HG02852 (cell line): ENCODE data around the gene PPP2R5C.
"Not testable (repeated sequence)": the region's sequence is repeated elsewhere in the genome, so short reads cannot be mapped to it uniquely, and the experiment has no call there.

ENCODE experiments used
- ATAC-seq: cut with Tn5 transposase; IDR thresholded peaks from one replicate; pipeline ENCODE4 v1.9.1; 2021; ENCODE audit warnings: mild to moderate bottlenecking, moderate library complexity; ENCODE audit not compliant: unreplicated experiment

Gene PPP2R5C

DNA sequence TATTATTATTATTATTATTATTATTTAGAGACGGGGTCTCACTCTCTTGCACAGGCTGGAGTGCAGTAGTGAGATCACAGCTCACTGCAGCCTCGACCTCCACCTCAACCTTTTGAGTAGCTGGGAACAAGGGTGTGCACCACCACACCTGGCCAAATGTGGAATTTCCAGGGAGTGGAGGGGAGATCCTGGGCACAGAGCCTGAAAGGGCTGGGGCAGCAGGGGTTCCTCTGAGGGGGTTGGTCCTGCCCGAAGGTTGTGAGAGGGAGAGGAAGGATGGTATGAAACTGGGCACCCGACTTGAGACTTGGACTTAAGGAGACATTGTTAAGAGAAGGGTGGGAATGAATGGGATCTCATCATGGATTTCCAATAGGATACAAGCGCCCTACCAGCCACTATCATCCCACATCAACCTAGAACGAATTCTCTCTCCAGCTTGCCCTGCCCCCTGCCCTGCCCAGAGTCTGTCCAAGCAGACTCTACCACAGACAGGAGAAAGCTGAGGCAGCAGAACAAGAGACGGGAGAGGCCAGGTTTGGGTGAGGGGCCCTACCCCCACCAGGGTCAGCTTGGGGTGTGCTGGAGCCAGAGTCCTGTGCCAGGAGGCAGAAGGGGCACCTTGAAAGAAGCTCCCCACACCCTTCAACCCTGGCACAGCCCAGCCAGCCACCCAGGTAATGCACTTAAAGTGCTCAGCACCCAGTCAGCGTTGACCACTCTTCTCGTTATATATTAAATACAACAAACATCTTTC, 200.4 kb downstream of the PPP2R5C start:
- ATAC-seq, result no peak

DNA sequence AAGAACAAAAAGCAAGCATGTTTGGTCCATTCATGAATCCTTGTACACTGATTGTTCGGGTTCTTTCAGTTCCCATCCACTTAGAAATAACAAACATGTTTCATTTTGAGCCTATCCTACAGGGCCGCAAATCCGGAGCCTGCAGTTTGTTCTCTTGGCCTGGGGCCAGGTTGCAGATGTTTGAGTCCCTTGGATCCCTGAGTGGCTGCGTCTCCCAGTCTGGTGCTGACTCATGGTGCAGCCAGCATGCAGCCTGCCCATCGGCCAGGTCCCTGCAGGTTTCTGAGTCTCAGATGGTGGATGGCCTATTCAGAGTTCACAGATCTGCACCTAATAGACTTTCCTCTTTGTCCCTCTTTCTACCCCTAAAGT, 201.0 kb downstream of the PPP2R5C start:
- ATAC-seq, result no peak

DNA sequence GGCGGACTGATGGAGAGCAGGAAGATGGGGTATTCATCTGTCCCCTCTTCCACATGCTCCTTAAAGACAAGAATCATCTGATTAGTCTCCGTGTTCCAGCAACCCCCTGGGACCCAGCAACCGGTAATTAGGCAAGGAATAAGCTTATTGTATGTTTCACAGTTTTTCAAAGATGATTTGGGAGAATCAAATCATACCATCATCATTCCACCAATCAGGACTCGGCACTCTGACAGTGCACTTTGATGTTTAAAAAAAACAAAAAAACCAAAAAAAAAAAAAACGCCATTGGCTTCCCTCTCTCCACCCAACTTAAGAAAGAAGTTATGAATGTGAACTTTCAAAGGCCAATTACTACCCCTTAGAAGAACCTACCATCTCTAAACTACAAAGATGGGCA, 201.5 kb downstream of the PPP2R5C start:
- ATAC-seq, result no peak

DNA sequence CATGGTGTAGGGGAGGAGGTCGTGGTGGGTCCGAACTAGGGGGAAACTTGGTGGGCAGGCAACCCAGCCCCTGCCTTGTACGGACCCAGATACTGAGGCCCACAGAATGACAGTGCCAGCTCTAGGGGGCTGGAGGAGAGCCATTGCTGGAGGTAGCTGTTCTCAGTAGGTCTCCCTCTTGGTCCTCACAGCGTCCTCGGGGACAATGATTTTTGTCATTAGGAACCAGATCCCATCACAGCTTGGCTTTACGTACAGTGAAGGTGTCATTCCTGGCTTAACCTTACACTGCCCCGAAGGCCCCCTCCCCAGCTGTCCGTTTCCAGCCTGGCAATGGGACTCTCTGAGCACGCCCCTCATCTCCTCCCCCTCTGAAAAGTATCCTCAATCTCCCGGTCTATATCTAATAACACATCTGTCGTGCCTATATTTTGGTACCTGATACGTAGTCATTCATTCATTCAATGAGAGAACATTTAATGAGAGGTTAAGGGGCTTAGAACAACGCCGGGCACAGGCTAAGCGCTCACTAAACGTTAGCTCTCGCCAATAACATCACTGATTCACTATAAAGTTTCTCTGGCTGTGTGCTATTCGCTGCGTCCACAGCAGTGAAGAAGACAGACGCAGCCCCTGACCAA, 202.3 kb downstream of the PPP2R5C start:
- ATAC-seq, result no peak

DNA sequence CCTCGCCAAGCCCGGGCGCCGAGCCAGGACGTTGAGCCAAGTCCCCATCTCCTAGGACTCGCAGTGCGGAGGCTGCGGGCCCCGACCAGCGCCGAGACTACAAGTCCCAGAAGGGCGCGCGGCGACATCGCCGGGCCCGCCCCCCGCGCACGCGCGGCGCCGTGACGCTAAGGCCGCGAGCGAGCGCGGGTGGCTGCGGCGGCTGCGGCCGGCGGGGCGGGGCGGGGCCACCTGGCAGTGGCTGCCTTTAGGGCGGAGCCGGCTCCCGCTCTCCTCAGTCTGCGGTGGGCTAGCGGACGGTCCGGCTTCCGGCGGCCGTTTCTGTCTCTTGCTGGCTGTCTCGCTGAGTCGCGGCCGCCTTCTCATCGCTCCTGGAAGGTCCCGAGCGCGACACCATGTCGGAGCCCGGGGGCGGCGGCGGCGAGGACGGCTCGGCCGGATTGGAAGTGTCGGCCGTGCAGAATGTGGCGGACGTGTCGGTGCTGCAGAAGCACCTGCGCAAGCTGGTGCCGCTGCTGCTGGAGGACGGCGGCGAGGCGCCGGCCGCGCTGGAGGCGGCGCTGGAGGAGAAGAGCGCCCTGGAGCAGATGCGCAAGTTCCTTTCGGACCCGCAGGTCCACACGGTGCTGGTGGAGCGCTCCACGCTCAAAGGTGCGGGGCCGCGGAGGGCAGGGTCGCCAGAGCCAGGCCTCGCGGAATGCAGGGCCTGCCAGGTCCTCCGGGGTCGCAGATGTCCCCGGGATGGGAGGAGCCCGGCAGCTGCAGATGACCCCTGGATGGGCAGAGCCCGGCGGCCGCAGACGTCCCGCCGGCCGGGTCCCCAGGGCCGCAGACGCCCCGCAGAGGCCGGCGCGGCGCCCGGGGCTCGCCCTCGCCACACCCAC, 203.0 kb downstream of the PPP2R5C start, which contains the start of gene DYNC1H1:
TSS of gene DYNC1H1 (plus strand) at position 277 of the 884 bp plus-strand sequence. CDS start at position 396, 119 bp downstream.
- ATAC-seq, result peak; percentile 79

DNA sequence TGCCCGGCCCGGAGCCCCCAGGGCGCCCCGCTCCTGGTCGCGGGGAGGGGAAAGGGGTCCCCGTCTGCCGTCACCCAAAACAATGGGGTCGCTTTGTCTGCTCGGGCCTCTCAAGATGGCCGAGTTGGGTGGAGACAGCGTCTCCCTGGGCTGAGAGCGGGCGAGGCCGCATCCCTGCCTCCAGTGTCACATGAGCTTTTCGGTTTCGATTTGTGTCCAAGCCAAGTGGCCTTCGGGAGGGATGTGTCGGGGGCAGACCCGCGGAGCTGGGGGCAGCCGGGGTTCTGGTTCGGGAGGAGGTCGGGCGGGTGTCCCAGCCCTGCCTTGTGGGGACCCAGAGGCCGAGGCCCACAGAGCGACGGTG, 203.7 kb downstream of the PPP2R5C start:
- ATAC-seq, result peak; percentile 44

DNA sequence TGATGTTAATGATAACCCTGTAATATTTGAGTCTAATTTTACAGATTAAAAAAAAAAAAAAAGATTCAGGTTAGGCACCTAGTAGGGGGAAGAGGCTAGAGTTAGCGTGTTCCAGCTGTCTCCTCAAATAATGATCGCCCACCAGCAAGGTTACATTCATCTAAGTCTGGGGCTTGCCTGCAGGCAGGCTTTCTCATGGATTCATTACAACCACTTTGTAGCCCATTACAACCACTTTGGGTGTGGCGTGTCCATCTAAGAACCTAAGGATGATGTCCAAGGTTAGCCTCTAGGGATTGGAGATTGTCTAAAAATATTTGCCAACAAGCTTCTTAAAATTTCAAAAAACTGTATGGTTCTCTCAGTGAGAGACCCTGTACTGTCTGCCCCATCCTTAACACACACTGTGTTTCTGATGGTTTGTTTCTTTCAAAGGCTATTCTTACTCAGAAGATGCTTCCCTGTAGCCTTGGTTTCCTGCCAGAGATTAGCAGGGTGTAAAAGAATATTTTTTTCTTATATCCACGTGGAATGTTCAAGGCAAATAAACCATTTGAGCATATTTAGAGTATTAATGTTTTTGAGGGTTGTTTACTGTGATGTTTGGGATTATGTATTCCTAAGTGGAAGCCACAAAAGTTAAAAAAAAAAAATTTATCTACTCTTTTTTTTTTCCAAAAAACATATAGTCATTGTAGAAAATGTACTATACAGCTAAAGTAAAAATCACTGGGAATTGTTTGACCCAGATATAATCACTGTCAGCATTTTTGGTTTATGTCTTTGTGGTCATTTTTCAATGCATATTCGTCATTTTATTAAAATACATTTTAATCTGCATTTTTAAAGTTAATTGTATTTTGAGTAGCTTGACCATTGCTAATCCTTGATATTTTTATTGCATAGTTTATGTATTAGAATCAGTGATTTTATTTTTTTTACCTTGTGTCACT, 204.5 kb downstream of the PPP2R5C start:
- ATAC-seq, result no peak

DNA sequence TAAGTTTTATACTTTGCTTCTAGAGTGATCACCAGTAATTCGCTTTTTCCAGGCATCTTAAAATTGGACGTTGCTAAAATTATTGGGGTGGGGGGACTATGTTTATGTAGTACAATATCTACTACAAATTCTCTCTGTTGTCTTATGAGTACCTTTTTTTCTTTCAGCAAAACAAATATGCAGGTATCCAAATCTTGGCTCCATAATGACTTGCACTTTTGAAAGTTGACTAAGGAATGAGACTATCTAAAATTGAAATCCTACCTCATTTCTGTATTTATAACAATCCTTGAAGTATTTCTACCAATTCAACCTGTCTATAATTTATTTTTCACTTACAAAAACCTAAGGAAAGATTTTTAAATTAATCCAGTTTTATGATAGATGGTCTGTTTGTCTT, 205.2 kb downstream of the PPP2R5C start:
- no peak for ATAC-seq

DNA sequence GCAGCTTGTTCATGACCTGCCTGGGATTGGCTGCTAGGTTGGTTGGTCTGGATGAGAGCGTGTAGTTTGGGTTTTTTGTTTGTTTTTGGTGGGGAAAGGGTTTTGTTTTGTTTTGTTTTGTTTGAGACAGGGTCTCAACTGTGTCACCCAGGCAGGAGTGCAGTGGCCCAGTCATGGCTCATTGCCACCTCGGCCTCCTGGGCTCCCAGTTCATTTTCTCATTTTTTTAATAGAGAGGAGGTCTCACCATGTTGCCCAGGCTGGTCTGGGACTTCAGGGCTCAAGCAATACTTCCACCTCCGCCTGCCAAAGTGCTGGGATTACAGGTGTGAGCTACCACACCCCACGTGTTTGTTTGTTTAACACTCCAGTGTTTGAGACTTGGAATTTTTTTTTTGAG, 206.7 kb downstream of the PPP2R5C start:
- no peak for ATAC-seq

DNA sequence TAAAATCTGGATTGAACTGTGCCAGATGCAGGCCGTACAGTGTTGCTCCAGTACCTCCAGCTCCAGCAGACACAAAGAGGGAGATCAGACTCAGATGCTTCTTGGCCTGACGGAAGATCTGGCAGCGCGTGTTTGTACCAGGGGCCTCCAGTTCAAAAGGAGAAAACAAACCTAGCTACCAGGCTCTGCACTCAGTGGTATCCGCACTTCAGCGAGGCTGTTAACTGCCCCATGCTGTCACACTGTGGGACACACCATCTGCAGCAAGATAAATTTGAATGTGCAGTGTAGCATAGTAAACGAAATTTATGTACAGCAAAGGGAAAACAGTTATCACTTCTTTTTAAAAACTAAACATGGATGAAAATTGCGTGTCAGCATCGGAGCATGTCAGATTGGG, 208.0 kb downstream of the PPP2R5C start:
- ATAC-seq, result no peak

DNA sequence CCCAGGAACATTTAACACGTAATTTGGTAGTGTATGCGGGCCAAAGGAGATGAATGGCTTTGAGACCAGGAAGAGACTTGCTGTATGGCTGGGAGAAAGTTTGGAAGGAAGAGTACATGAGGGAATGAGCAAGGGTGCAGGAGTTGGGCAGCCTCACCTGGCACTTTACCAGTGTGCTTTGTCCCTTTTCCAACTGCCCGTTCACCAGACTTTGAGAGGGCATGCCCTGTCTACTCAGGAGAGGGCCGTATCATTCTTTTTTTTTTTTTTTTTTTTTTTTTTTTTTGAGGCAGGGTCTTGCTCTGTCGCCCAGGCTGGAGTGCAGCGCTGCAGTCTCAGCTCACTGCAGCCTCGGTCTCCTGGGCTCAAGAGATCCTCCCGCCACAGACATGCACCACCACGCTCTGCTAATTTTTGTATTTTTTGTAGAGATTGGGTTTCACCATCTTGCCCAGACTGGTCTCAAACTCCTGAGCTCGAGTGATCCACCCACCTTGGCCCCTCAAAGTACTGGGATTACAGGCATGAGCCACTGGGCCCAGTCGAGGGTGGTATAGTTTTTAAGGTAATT, 209.4 kb downstream of the PPP2R5C start:
- no peak for ATAC-seq

DNA sequence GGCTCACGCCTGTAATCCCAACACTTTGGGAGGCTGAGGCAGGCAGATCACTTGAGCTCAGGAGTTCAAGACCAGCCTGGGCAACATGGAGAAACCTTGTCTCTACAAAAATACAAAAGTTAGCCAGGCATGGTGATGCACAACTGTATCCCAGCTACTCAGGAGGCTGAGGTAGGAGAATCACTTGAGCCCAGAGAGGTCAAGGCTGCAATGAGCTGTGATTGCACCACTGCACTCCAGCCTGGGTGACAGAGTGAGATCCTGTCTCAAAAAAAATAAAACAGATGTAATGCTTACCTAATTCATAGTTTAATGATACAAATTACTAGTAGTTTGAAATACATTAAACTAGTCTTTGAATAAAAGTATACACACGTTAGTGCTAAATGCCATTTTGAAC, 209.9 kb downstream of the PPP2R5C start:
- ATAC-seq, result not testable (repeated sequence)

DNA sequence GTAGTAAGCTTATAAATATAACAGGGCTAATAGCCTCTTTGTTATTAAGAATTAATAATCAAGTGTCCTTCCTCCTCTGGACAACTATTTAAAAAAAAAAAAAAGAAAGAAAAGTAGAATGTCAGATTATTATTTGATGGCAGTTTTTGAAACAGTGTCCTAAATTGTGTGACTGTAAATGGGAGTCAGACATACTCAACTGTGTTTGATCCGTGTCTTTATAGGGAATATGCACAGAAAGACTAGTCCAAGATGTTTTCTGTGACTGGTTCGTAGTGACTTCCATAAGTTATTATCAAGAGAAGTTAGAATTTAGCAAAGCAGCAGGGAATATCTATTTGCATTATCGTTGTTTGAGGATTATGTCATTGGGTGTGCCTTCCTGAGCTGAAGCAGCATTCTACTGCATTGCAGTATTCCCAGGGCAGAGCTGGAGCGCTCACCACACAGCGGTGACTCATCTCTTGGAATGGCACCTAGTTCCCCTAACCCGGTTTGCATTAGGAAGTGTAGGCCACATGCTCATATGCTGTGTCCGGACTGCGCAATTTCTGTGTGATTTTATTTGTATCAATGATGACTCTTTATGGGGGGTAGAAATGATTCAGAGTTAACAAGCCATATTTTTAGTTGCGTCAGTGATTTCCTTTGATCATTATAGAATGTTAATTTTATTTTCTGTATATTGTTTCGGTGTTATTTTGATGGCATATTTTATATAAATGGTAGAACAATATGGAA, 210.8 kb downstream of the PPP2R5C start:
- ATAC-seq, result no peak

DNA sequence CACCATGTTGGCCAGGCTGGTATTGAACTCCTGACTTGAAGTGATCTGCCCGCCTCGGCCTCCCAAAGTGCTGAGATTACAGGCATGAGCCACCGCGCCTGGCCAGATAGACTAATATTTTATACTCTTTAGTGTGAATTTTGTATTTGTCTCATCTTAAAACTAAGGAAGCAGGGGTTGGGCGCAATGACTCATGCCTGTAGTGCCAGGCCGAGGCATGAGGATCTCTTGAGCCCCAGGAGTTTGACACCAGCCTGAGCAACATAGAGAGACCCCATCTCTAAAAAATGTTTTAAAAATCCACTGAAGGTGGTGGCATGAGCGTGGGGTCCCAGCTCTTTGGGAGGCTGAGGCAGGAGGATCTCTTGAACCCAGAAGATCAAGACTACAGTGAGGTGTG, 211.8 kb downstream of the PPP2R5C start:
- no peak for ATAC-seq

DNA sequence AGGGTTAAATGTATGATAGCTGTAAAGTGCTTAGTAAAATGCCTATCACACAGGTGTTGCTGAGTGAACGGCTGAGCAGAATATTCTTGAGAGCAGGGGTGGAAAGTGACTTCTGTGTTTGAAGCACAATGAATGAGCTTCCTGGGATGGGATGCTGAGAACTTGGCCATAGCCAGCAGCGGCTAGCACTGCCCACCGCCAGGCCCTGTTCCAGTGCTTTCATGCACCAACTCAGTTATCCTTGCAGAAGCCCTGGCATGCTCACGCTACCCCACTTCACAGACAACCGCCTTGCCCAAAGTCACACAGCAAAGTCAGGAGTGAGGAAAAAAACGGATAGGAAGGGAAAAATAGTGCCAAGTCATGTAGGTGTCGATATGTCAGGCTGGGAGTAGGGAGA, 213.7 kb downstream of the PPP2R5C start:
- no peak for ATAC-seq
